HFF-Myc (cell line): ENCODE data around the gene LRMDA.

Source experiments
- DNase-seq: peaks from one replicate; pipeline ENCODE4 v3.0.0-alpha.2; 2011; ENCODE audit warnings: low read depth; ENCODE audit errors: extremely low read depth
- H3K4me3 ChIP-seq: replicated peaks from 2 replicates; pipeline ENCODE4 v1.5.1; 2011; ENCODE audit warnings: low read depth, mild to moderate bottlenecking, control low read depth, low read length
- TF ChIP-seq, protein P1 (sequence below): IDR thresholded peaks from 2 replicates; pipeline ENCODE4 v1.5.1; 2012; ENCODE audit warnings: mild to moderate bottlenecking, low read depth, low read length, control low read depth; ENCODE audit errors: missing control alignments

Gene LRMDA

DNA sequence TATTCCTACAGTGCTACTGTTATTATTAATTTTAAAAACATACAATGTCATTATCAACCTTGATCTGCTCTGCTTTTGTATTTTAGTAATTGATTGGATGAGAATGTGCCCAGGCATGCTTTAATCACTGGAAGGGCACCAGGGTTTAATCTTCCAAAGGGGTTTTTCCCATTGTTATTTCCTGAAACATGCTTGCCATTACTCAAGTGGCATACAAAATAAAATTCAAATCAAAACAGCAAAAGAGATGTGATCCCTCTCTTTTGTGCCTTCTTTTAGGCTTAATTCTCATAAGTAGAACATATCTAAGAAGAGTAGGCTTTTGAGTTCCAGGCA lies 963.3 kb downstream of the LRMDA start:
- TF ChIP-seq, protein P1, sequence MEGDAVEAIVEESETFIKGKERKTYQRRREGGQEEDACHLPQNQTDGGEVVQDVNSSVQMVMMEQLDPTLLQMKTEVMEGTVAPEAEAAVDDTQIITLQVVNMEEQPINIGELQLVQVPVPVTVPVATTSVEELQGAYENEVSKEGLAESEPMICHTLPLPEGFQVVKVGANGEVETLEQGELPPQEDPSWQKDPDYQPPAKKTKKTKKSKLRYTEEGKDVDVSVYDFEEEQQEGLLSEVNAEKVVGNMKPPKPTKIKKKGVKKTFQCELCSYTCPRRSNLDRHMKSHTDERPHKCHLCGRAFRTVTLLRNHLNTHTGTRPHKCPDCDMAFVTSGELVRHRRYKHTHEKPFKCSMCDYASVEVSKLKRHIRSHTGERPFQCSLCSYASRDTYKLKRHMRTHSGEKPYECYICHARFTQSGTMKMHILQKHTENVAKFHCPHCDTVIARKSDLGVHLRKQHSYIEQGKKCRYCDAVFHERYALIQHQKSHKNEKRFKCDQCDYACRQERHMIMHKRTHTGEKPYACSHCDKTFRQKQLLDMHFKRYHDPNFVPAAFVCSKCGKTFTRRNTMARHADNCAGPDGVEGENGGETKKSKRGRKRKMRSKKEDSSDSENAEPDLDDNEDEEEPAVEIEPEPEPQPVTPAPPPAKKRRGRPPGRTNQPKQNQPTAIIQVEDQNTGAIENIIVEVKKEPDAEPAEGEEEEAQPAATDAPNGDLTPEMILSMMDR, result no peak

DNA sequence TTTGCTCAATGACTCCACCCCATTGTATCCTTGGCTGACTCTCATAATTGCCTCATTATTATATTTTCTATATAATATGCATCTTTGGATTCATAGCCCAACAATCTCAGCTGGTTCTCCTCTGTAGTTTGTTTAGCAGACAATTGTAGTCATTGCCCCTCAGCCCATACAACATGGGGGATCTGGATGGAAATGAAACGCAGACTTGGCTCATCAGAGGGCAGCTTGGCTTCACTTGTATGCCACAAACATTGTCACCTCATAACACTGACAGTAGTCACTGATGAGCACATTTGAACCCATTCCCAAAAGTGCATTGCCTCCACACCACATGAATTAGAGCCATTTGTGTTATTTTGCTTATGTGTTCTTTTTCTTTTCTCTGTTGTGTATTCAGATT lies 963.8 kb downstream of the LRMDA start:
- DNase-seq, result no peak
- TF ChIP-seq, protein P1, result no peak
- H3K4me3 ChIP-seq, result no peak overlapping the region

More for the DNA sequence above, 963.3 kb downstream of the LRMDA start:
- H3K4me3 ChIP-seq, result no peak overlapping the region
- DNase-seq, result no peak

DNA sequence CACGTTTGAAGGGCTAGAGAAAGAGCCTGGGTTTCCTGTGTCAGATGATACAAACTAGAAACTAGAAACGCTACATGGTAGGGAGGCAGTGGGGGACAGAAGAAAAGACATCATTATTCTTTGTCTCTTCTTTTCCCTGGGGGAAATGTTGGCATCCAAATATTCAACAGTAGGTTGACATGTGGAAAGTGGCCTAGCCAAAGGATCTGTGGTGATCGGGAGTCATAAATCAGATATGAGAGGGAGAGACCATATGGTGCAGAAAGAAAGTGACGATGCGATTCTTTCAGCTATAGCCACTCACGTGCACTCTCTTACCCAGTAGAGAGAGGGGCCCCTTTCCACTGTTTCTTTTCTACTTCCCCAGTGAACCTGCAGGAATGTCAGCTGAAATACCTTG lies 964.7 kb downstream of the LRMDA start:
- no peak overlapping the region for H3K4me3 ChIP-seq
- TF ChIP-seq, protein P1, result no peak
- DNase-seq, result no peak

DNA sequence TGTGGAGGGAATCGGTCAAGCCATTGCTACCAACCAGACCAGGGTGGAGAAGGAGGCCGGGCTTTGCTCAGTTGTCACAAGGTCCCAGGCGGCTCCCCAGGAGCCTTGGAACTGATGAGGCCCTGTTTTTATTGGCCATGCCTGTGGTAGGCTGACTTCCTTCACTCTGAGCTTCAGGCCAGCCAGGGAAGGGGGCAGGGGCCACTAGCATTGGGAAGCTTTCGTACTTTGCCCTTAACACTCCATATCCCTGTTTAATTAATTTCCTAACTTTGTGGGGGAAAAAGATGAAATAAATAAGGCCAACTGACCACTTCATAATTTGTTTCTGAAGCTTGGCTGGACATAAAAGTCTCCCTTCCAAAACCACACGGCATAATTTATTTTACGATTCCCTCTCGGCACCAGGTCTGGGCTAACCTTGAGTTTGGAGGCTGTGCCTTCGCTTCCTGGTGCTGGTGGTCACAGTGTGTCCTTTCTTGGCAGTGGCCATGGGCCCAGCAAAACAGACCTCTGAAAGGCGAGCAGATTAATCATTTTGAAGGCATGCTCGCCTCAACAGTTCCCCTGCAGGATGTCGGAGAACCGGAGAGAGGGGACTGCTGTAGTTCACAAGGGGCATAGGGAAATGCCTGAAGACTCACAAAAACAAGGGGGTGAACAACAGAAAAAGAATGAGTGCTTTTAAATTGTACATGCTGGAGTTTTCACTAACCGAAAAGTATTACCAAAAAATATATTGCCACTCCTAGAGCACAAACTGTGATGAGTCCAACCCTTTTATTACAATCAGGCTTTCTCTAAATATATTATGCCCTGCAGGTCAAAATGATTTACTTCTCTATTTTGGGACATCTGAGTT lies 966.0 kb downstream of the LRMDA start:
- no peak overlapping the region for H3K4me3 ChIP-seq
- DNase-seq, result no peak
- TF ChIP-seq, protein P1, result no peak

DNA sequence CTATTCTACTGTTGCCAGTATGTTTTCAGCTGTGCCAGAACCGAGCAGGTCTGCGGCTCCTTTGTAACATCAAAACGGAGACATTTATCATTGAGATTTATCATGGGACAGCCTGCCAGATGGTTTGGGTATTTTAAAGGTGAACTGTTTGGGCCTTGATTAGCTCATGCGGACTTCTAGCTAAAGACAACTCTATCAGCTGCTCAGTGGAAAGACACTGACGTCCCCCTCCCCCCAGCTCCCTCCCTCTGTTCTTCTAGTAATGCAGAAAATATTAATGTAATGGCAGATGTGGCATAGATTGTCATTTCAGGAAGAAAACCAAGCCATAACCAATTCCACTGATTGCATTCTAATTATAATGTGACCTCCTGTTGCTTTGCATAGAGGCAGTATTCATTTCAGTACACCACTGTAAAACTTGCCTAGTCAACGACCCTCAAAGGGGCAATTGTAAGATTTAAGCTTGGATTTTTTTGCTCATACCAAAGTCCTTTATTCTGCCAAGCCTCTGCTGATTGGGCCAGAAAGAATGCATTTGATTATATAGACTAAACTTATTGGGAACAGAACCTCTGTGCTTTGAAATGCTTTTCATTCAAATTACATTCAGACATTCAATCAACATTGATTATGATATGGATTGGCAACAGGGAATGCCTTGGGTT lies 966.8 kb downstream of the LRMDA start:
- no peak for DNase-seq
- H3K4me3 ChIP-seq, result no peak overlapping the region
- TF ChIP-seq, protein P1, result no peak

DNA sequence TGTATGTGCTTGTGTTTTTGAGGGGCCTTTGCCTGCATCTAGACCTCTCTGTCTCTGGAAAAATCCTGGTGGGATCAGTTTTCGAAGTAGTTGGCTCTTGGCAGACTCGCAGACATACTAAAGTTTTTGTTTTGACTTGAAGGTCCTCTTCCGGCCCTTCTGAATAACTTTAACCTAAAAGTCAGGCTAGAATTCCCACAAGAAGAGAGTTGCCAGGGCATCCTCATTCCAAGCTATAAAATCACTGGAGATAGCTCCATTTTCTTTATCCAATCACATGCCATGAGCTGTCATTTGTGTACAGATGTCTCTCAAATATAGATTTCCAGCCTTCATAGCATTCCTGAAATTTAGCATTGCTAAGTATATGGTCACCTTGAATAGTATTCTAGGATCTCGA lies 967.8 kb downstream of the LRMDA start:
- TF ChIP-seq, protein P1, result no peak
- no peak for DNase-seq
- no peak overlapping the region for H3K4me3 ChIP-seq

DNA sequence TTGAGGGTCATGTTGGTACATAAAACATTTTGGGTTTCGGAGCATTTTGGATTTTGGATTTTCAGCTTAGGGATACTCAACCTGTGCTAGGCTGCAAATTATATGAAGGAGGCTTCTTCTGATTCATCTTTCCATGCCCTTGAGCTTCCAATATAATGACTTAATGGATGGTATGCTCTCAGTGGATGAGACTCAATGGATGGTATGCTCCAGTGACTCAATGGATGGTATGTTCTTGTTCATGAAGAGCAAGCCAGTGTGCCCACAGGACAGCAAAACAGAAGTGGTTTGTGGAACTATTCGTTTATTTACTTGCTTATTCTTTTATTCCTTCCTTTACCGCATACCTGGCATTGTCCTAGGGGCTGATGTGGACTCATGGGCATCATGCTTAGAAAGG lies 969.6 kb downstream of the LRMDA start:
- no peak for DNase-seq
- TF ChIP-seq, protein P1, result no peak
- no peak overlapping the region for H3K4me3 ChIP-seq
